A673 (cell line): ENCODE results near the gene ZNF480.
"Not testable (repeated sequence)": the region's sequence is repeated elsewhere in the genome, so short reads cannot be mapped to it uniquely, and the experiment has no call there.

Experiments
- EZH2 ChIP-seq: fragments of 200-600 bp; sonication (generic); IDR thresholded peaks from 2 replicates; pipeline ENCODE4 v1.6.1; 2017; ENCODE audit warnings: borderline replicate concordance, low read depth, mild to moderate bottlenecking, mixed read lengths, antibody characterized with exemption, low read length; ENCODE audit not compliant: poor library complexity, severe bottlenecking
- TF ChIP-seq, protein P1 (sequence below): fragments of 300-800, 200-600 bp; sonication (generic); conservative IDR thresholded peaks from 2 replicates; pipeline ENCODE4 v1.5.1; 2017; ENCODE audit warnings: low read depth, mild to moderate bottlenecking, antibody characterized with exemption, low read length, moderate library complexity, mixed read lengths

DNA sequence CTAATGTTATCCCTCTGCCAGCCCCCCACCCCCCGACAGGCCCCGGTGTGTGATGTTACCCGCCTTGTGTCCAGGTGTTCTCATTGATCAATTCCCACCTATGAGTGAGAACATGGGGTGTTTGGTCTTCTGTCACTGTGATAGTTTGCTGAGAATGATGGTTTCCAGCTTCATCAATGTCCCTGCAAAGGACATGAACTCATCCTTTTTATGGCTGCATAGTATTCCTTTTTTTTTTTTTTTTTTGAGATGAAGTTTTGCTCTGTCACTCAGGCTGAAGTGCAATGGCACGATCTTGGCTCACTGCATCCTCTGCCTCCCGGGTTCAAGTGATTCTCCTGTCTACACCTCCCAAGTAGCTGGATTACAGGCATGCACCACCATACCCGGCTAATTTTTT is 4.0 kb upstream of the ZNF480 start:
- TF ChIP-seq EZH2 = not testable (repeated sequence)
- TF ChIP-seq, protein P1, sequence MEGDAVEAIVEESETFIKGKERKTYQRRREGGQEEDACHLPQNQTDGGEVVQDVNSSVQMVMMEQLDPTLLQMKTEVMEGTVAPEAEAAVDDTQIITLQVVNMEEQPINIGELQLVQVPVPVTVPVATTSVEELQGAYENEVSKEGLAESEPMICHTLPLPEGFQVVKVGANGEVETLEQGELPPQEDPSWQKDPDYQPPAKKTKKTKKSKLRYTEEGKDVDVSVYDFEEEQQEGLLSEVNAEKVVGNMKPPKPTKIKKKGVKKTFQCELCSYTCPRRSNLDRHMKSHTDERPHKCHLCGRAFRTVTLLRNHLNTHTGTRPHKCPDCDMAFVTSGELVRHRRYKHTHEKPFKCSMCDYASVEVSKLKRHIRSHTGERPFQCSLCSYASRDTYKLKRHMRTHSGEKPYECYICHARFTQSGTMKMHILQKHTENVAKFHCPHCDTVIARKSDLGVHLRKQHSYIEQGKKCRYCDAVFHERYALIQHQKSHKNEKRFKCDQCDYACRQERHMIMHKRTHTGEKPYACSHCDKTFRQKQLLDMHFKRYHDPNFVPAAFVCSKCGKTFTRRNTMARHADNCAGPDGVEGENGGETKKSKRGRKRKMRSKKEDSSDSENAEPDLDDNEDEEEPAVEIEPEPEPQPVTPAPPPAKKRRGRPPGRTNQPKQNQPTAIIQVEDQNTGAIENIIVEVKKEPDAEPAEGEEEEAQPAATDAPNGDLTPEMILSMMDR = not testable (repeated sequence)
